ENCODE results near the gene ARMC5. TPM values are rescaled to one million over a fixed set of nuclear protein-coding genes. Genes with fewer than 3 reads are reported as not detected.

Gene ARMC5
- total and polyA plus RNA-seq, 9 of the 15 experiments (the other 6 are each of a cell fraction or from before 2014, with no cell fraction given) = 0.11 to 13.5 (median 2.1) TPM

GRCh38 chr16:31507929-31508705 is 48.8 kb downstream of the ARMC5 start, which contains the start of gene RUSF1 (continued):
- 0 out of 2 replicates have a peak, but pooled peaks have one; percentile 78 for TF ChIP-seq ZNF124 (CRISPR knock-in tag; IDR thresholded peaks at IDR 0.05)
- no peak for TF ChIP-seq ZBTB33 (CRISPR knock-in tag; IDR thresholded peaks at IDR 0.05)
- TF ChIP-seq THRAP3 (IDR thresholded peaks at IDR 0.05; ENCODE audit: borderline replicate concordance) = no peak
- no peak; the same call in 1 of the 2 replicates for TF ChIP-seq HNRNPL (IDR thresholded peaks at IDR 0.05; ENCODE audit: low read depth, low read length)
- TF ChIP-seq NFE2 (IDR thresholded peaks at IDR 0.05; ENCODE audit: low read depth) = 0 out of 2 replicates have a peak, but pooled peaks have one; percentile 11
- TF ChIP-seq ZNF395 (CRISPR knock-in tag; IDR thresholded peaks at IDR 0.05) = no peak
- peak; percentile 22 for TF ChIP-seq CHD1 (IDR thresholded peaks at IDR 0.05; ENCODE audit: low read length)
- TF ChIP-seq ZFP36 (IDR thresholded peaks at IDR 0.05; ENCODE audit: low read depth, low read length, partially characterized antibody) = no peak
- peak; percentile 77 for TF ChIP-seq HCFC1 (IDR thresholded peaks at IDR 0.05; ENCODE audit: low read depth, low read length)
- TF ChIP-seq MCM2 (IDR thresholded peaks at IDR 0.05; ENCODE audit: low read depth) = no peak
- TF ChIP-seq FOXA3 (CRISPR knock-in tag; conservative IDR thresholded peaks at IDR 0.05 in 1 of 2, IDR thresholded peaks at IDR 0.05 in 1 of 2) = no peak
- TF ChIP-seq KLF1 (tag; IDR thresholded peaks at IDR 0.05) = peak; percentile 53; the same call in 1 of the 2 replicates
- no peak for TF ChIP-seq RFX7 (CRISPR knock-in tag; IDR thresholded peaks at IDR 0.05)
- peak; percentile 79 for TF ChIP-seq POLR2AphosphoS5 (IDR thresholded peaks at IDR 0.05; ENCODE audit: control insufficient read depth, insufficient read depth, low read depth, low read length)
- TF ChIP-seq CHCHD3 (CRISPR knock-in tag; IDR thresholded peaks at IDR 0.05) = no peak
- TF ChIP-seq, protein P1, sequence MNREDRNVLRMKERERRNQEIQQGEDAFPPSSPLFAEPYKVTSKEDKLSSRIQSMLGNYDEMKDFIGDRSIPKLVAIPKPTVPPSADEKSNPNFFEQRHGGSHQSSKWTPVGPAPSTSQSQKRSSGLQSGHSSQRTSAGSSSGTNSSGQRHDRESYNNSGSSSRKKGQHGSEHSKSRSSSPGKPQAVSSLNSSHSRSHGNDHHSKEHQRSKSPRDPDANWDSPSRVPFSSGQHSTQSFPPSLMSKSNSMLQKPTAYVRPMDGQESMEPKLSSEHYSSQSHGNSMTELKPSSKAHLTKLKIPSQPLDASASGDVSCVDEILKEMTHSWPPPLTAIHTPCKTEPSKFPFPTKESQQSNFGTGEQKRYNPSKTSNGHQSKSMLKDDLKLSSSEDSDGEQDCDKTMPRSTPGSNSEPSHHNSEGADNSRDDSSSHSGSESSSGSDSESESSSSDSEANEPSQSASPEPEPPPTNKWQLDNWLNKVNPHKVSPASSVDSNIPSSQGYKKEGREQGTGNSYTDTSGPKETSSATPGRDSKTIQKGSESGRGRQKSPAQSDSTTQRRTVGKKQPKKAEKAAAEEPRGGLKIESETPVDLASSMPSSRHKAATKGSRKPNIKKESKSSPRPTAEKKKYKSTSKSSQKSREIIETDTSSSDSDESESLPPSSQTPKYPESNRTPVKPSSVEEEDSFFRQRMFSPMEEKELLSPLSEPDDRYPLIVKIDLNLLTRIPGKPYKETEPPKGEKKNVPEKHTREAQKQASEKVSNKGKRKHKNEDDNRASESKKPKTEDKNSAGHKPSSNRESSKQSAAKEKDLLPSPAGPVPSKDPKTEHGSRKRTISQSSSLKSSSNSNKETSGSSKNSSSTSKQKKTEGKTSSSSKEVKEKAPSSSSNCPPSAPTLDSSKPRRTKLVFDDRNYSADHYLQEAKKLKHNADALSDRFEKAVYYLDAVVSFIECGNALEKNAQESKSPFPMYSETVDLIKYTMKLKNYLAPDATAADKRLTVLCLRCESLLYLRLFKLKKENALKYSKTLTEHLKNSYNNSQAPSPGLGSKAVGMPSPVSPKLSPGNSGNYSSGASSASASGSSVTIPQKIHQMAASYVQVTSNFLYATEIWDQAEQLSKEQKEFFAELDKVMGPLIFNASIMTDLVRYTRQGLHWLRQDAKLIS (CRISPR knock-in tag; IDR thresholded peaks at IDR 0.05) = peak; percentile 91
- no peak for TF ChIP-seq MED1 (CRISPR knock-in tag; IDR thresholded peaks at IDR 0.05; ENCODE audit: borderline replicate concordance)
- TF ChIP-seq, protein P2, sequence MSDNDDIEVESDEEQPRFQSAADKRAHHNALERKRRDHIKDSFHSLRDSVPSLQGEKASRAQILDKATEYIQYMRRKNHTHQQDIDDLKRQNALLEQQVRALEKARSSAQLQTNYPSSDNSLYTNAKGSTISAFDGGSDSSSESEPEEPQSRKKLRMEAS (CRISPR knock-in tag; IDR thresholded peaks at IDR 0.05) = peak; percentile 61; the same call in 1 of the 2 replicates
- TF ChIP-seq SIN3A (IDR thresholded peaks at IDR 0.05; ENCODE audit: borderline replicate concordance in 2 of 2, control insufficient read depth in 1 of 2, low read depth in 2 of 2, low read length in 2 of 2) = 0 out of 4 replicates have a peak, but pooled peaks have one; percentile 49 to 81
- peak; percentile 81 for TF ChIP-seq BRD4 (IDR thresholded peaks at IDR 0.05)
